Measurements from ENCODE around the gene MOB3A. TPM values are rescaled to one million over a fixed set of nuclear protein-coding genes. Genes with fewer than 3 reads are reported as not detected.

Gene MOB3A
- total RNA-seq, 3 donors from 2014 or later (not counting 1 experiment from before 2014, with no cell fraction given), result 239 to 314 (median 246) TPM

GRCh38 chr19:2064395-2064787, 31.7 kb downstream of the MOB3A start:
- DNase-seq (no peak), ATAC-seq (no peak)
- no peaks in the 10 kb centered on the region for H3K36me3 Mint-ChIP-seq
- Histone ChIP-seq H3K27me3 (ENCODE audit: control insufficient read depth, insufficient read depth, low read length) (no peaks in the 10 kb centered on the region), H3K36me3 (ENCODE audit: control insufficient read depth, insufficient read depth, low read length) (no peaks in the 10 kb centered on the region), H3K4me3 (ENCODE audit: low read length) (no peak overlapping the region), H3K27ac (ENCODE audit: low read length) (no peak overlapping the region), H3K9me3 (ENCODE audit: control insufficient read depth, insufficient read depth, low read length) (no peaks in the 10 kb centered on the region), H3K4me1 (ENCODE audit: control insufficient read depth, insufficient read depth, low read length) (peaks cover 37% of the 10 kb centered on the region)
- H3K27me3 Mint-ChIP-seq (ENCODE audit: low read depth in 2 of 2), result no peaks in the 10 kb centered on the region
- no peak for TF ChIP-seq CTCF (IDR thresholded peaks at IDR 0.05)
- peak overlapping the region in 1 of 2 donors; percentile 68 for H3K27ac Mint-ChIP-seq
- 86% methylated on average over 13 of the region's 13 CpGs for WGBS (ENCODE audit: insufficient coverage)
- H3K9me3 Mint-ChIP-seq, result no peaks in the 10 kb centered on the region
- intact Hi-C loops (cut with micrococcal nuclease), result loop anchor here (5.0 kb wide), 1 partner anchor 33 kb away; the partner anchor contains the start of genes IZUMO4 and MOB3A
- no peak overlapping the region for H3K4me3 Mint-ChIP-seq
- H3K4me1 Mint-ChIP-seq, result peaks cover 9 to 33% of the 10 kb centered on the region in 2 donors

GRCh38 chr19:2063824-2064223, 32.3 kb downstream of the MOB3A start:
- ATAC-seq (no peak), DNase-seq (no peak)
- H3K27ac ChIP-seq (ENCODE audit: low read length), result no peak overlapping the region
- TF ChIP-seq CTCF (IDR thresholded peaks at IDR 0.05), result no peak
- Mint-ChIP-seq H3K27me3 (ENCODE audit: low read depth in 2 of 2) (no peaks in the 10 kb centered on the region), H3K4me3 (peak overlapping the region; percentile 42), H3K27ac (no peak overlapping the region), H3K9me3 (no peaks in the 10 kb centered on the region), H3K4me1 (peaks cover 8 to 29% of the 10 kb centered on the region in 2 donors), H3K36me3 (no peaks in the 10 kb centered on the region)
- no peak overlapping the region for H3K4me3 ChIP-seq (ENCODE audit: low read length)
- H3K27me3 ChIP-seq (ENCODE audit: control insufficient read depth, insufficient read depth, low read length), result no peaks in the 10 kb centered on the region
- intact Hi-C loops (cut with micrococcal nuclease), result loop anchor here (5.0 kb wide), 1 partner anchor 33 kb away; the partner anchor contains the start of genes IZUMO4 and MOB3A
- H3K4me1 ChIP-seq (ENCODE audit: control insufficient read depth, insufficient read depth, low read length), result peaks cover 33% of the 10 kb centered on the region
- no peaks in the 10 kb centered on the region for H3K36me3 ChIP-seq (ENCODE audit: control insufficient read depth, insufficient read depth, low read length)
- WGBS (ENCODE audit: insufficient coverage), result 87% methylated on average over 8 of the region's 8 CpGs
- no peaks in the 10 kb centered on the region for H3K9me3 ChIP-seq (ENCODE audit: control insufficient read depth, insufficient read depth, low read length)

GRCh38 chr19:2062770-2063169, 33.4 kb downstream of the MOB3A start:
- no peaks in the 10 kb centered on the region for H3K9me3 Mint-ChIP-seq
- intact Hi-C loops (cut with micrococcal nuclease), result loop anchor here (5.0 kb wide), 1 partner anchor 35 kb away; the partner anchor contains the start of genes IZUMO4 and MOB3A
- H3K9me3 ChIP-seq (ENCODE audit: control insufficient read depth, insufficient read depth, low read length), result no peaks in the 10 kb centered on the region
- peak overlapping the region; percentile 36 to 98 for H3K27ac Mint-ChIP-seq
- ATAC-seq, result no peak
- H3K27ac ChIP-seq (ENCODE audit: low read length), result no peak overlapping the region
- no peaks in the 10 kb centered on the region for H3K36me3 ChIP-seq (ENCODE audit: control insufficient read depth, insufficient read depth, low read length)
- WGBS (ENCODE audit: insufficient coverage), result 95% methylated on average over 9 of the region's 9 CpGs
- H3K27me3 Mint-ChIP-seq (ENCODE audit: low read depth in 2 of 2), result no peaks in the 10 kb centered on the region
- H3K27me3 ChIP-seq (ENCODE audit: control insufficient read depth, insufficient read depth, low read length), result no peaks in the 10 kb centered on the region
- H3K4me3 Mint-ChIP-seq, result peak overlapping the region; percentile 82
- peaks cover 8 to 22% of the 10 kb centered on the region in 2 donors for H3K4me1 Mint-ChIP-seq
- no peak overlapping the region for H3K4me3 ChIP-seq (ENCODE audit: low read length)
- peaks cover 35% of the 10 kb centered on the region for H3K4me1 ChIP-seq (ENCODE audit: control insufficient read depth, insufficient read depth, low read length)
- no peak for DNase-seq
- no peaks in the 10 kb centered on the region for H3K36me3 Mint-ChIP-seq
- TF ChIP-seq CTCF (IDR thresholded peaks at IDR 0.05), result no peak

- Histone ChIP-seq H3K27me3 (ENCODE audit: control insufficient read depth, insufficient read depth, low read length) (no peaks in the 10 kb centered on the region), H3K4me3 (ENCODE audit: low read length) (no peak overlapping the region), H3K36me3 (ENCODE audit: control insufficient read depth, insufficient read depth, low read length) (no peaks in the 10 kb centered on the region), H3K9me3 (ENCODE audit: control insufficient read depth, insufficient read depth, low read length) (no peaks in the 10 kb centered on the region), H3K27ac (ENCODE audit: low read length) (peak overlapping the region; percentile 87), H3K4me1 (ENCODE audit: control insufficient read depth, insufficient read depth, low read length) (peaks cover 39% of the 10 kb centered on the region)
- H3K27me3 Mint-ChIP-seq (ENCODE audit: low read depth in 2 of 2), result no peaks in the 10 kb centered on the region
- WGBS (ENCODE audit: insufficient coverage), result 55% methylated on average over 10 of the region's 10 CpGs
- intact Hi-C loops (cut with micrococcal nuclease), result loop anchor here (5.0 kb wide), 1 partner anchor 35 kb away; the partner anchor contains the start of genes IZUMO4 and MOB3A
- no peak for TF ChIP-seq CTCF (IDR thresholded peaks at IDR 0.05)
- H3K36me3 Mint-ChIP-seq, result no peaks in the 10 kb centered on the region
- peaks cover 8 to 24% of the 10 kb centered on the region in 2 donors for H3K4me1 Mint-ChIP-seq
- DNase-seq (no peak), ATAC-seq (no peak)
- H3K9me3 Mint-ChIP-seq, result no peaks in the 10 kb centered on the region
- peak overlapping the region; percentile 36 to 98 for H3K27ac Mint-ChIP-seq
- H3K4me3 Mint-ChIP-seq, result peak overlapping the region; percentile 82
These were observed 33.8 kb downstream of the MOB3A start for GRCh38 chr19:2062389-2062729.

Measured in natural killer cell (primary cell).